Measurements from ENCODE around the gene TRIM72.

Gene TRIM72

GRCh38 chr16:31204871-31205666 is 8.8 kb upstream of the TRIM72 start:
- TF ChIP-seq CTCF (IDR thresholded peaks at IDR 0.05; ENCODE audit: low read depth, low read length, missing control alignments), result no peak
- H3K4me3 ChIP-seq (ENCODE audit: low read depth, low read length), result no peak overlapping the region
- DNase-seq (ENCODE audit: low read depth), result no peak

GRCh38 chr16:31206776-31207175 is 7.1 kb upstream of the TRIM72 start:
- TF ChIP-seq CTCF (IDR thresholded peaks at IDR 0.05; ENCODE audit: low read depth, low read length, missing control alignments), result no peak
- H3K4me3 ChIP-seq (ENCODE audit: low read depth, low read length), result no peak overlapping the region
- no peak for DNase-seq (ENCODE audit: low read depth)

GRCh38 chr16:31213342-31213741 is 577 bp upstream of the TRIM72 start:
- no peak for DNase-seq (ENCODE audit: low read depth)
- no peak for TF ChIP-seq CTCF (IDR thresholded peaks at IDR 0.05; ENCODE audit: low read depth, low read length, missing control alignments)
- no peak overlapping the region for H3K4me3 ChIP-seq (ENCODE audit: low read depth, low read length)

- no peak for TF ChIP-seq CTCF (IDR thresholded peaks at IDR 0.05; ENCODE audit: low read depth, low read length, missing control alignments)
- no peak for DNase-seq (ENCODE audit: low read depth)
- no peak overlapping the region for H3K4me3 ChIP-seq (ENCODE audit: low read depth, low read length)
These were observed 878 bp downstream of the TRIM72 start for GRCh38 chr16:31214708-31215286.

- DNase-seq (ENCODE audit: low read depth), result no peak
- H3K4me3 ChIP-seq (ENCODE audit: low read depth, low read length), result no peak overlapping the region
- TF ChIP-seq CTCF (IDR thresholded peaks at IDR 0.05; ENCODE audit: low read depth, low read length, missing control alignments), result no peak
These were observed 1.6 kb downstream of the TRIM72 start for GRCh38 chr16:31215287-31216162.

GRCh38 chr16:31216422-31217135 is 2.7 kb downstream of the TRIM72 start, which contains the start of gene PYDC1:
Gene PYDC1, minus strand, starts transcription at chr16:31217135. Its CDS starts 107 bp downstream, at chr16:31217028.
- DNase-seq (ENCODE audit: low read depth), result no peak
- no peak within 1 kb of the TSS for H3K4me3 ChIP-seq (ENCODE audit: low read depth, low read length)
- TF ChIP-seq CTCF (IDR thresholded peaks at IDR 0.05; ENCODE audit: low read depth, low read length, missing control alignments), result no peak
